GM18498 (cell line): ENCODE measurements around the gene APOBEC2.

Source experiments
- ATAC-seq: cut with Tn5 transposase; IDR thresholded peaks from one replicate; pipeline ENCODE4 v1.9.1; 2021; ENCODE audit warnings: mild to moderate bottlenecking, moderate library complexity; ENCODE audit not compliant: unreplicated experiment

Gene APOBEC2

DNA sequence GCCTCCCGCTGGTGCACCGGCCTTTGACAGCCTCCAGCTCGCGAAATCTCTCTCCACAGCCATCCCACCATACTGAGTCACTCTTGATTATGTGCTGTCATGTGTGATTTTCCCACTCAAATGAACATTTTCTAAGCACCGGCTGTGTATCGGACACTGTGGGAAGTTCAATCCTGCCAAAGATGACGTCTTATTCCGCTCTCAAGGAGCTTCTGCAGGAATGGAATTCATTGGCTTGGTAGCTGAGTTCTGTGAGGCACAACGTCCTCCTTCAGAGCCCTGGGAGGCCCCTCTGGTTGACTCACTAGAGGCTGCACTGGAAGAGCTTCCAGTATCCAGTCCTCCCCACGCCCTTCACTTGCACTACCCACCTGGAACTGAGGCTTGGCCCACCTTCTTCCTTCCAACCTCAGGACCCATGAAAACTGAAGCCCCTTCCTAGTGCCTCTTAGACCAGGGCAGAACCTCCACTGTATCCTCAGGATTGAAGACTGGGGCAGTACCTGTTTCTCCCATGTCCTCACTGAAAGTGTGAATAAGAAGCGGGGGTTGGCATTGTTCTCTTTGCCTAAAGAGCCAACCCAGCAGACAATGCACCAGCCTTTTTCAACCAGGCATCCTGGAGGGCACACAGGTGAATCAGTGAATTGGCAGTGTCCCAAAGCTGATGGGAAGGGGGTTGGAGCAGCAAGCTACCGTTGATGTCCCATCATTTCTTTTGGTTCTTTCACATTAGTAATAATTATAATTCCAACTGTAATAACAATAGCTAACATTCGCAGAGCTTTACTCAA is 15.7 kb upstream of the APOBEC2 start:
- no peak for ATAC-seq

DNA sequence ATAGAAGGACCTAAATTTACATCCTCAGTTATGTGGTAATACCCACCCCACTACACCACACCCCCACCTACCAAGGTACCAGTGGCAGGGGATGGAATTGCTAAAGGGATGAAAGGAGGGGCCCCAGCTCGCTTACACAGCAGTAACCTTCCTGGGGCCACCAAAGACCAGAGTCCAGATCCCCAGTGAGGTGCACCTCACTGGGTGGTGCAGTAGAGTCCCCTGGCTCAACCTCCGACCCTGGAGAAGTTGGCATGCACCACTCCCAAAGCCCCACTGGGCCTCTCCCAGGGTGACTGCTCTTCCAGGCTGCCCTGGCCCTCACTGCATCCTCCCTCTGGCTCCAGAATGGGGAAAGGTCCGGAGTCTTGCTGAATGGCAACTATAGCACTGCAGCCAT is 14.8 kb upstream of the APOBEC2 start:
- ATAC-seq = no peak

DNA sequence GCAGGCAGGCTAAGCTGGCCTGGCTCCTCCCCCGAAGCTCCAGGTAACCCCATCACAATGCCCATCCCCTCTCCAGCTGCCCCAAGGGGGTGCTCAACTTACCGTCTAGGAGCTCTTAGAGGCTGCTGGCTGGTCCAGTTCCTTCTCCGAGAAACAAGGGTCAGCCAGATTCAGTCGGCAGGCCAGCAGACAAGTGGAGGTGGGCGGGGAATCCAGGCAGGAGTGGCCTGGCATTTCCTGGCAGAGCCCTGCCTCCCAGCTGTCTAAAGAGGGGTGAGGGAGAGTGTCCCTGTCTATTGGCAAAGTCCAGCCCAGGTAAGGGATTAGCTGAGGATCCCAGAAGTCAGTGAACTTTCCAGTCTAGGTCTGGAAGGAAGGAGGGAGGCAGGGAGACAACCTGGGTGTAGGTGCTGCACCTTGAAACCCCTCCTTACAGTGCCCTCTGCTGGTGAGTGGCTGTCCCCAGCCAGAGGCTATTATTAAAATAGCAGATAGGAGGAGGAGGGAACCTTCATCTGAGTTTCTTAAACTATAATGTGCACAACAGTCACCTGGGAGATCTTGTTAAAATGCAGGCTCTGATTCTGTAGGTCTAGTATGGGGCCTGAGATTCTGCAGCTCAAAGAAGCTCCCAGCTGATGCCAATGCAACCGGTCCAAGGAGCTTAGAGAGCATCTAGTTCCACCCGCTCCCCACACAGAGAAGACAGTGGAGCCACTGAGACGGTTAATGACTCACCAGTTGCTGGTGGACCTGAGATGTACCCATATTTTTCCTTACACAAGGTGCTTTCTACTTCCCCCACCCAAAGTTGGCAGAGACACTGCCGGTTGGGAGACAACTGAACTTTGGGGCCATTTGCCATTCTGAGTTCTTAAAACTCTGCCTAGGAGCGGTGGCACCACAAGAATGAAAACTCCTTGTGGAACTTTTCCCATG is 13.7 kb upstream of the APOBEC2 start, which contains the start of gene UNC5CL:
UNC5CL (minus strand) TSS at position 162 of the 939 bp plus-strand sequence. CDS start 4,147 bp downstream, outside the sequence.
- no peak for ATAC-seq

DNA sequence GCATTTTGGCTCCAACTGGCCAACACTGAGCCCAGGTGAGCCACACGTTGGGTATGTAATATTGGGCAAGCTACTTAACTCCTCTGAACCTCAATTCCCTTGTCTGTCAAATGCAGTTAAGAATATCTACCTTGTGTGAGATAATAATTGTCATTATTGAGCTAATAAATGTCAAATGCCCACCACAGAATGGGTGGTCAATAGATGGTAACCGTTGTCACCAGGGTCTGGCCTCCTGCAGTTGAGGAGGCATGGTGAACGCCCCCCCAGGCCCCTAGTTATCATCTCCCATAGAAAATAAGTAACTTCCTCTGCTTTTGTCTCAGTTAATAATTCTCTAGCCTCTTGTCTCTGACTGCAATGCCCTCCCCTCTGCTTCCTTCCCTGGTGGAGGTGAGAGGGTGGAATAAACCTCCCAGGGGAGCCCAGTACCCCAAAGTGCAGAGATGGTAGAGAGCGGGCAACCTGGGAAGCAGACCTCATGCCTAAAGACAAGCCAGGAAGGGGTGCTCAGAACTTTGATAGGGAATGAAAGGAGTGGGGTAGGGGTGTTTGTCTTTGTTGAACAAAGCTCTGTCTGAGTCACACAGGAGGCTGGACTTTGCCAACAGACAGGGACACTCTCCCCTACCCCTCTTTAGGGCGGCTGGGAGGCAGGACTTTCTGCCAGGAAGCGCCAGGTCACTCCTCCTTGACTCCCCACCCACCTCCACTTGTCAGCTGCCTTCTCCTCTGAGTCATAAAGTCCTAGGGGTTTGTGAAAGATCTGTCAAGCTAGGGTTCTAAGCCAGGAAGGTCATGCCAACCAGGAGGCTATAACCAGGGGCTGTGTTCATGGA is 12.7 kb upstream of the APOBEC2 start:
- ATAC-seq = no peak

DNA sequence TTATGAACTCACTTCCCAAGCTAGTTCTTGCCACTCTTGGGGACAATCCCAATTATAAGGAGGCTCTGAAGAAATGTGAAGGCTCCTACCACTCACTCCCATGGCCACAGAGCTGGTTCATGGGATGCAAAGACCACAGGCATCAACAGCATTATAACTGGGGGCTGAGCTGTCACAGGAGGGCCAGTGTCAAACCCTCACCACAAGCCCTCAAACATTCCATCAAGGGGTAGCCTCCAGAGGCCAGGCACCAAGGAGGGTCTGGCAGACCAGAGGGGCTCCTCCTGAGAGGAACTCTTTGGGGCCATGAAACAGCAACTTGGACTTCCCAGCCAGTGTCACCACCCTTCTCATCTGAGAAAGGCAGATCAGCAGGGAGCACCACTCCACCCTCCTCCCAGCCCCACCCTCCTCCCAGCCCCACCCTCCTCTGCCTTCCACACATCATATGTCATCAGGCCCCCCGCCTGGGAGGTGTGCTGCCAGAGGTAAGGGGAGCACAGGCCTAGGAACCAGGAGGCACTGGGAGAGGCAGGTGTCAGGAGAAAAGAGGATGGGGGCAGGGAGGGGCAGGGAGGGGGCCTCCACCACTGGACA is 12.0 kb upstream of the APOBEC2 start:
- no peak for ATAC-seq

DNA sequence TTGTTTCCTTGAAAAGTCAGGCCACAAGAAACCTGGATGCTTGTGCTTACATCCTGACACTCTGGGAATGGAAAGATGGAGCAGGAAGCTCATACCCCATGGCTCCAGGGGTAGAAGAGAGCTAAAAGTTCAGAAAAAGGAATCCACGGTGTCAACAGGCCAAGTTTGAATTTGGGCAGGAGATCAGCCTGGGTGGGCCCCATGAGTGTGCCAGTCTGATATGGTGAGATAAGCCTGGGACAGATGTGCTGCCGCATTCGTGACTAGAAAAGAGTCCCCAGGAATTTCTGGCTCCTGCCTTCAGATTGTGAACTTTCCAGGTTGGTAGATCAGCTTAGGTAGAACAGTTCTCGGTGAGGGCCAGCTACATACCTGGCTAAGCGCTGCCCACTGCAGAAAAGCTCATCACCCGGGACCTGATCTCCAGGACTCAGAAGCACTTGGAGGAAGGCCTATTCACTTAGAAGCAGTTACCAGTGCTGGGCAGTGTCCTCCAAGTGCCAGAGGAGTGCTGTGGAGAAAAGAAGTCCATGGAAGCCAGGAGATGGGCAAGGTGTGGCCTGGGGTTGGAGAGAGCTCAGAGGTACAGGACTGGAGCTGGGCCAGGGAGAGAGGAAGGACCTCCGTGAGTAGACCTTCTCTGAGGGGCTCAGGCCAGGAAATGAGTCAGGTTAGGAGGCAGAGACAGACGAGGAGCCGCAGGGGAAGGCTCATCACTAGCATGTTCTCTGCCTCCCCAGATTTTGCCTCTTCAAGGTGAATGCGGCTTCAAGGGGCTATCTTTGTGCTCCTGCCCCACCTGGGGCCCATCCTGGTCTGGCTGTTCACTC is 10.6 kb upstream of the APOBEC2 start, which contains the start of gene TSPO2:
TSPO2 (plus strand) TSS at position 242 of the 830 bp plus-strand sequence; CDS start at position 761, 519 bp downstream.
- ATAC-seq = no peak

DNA sequence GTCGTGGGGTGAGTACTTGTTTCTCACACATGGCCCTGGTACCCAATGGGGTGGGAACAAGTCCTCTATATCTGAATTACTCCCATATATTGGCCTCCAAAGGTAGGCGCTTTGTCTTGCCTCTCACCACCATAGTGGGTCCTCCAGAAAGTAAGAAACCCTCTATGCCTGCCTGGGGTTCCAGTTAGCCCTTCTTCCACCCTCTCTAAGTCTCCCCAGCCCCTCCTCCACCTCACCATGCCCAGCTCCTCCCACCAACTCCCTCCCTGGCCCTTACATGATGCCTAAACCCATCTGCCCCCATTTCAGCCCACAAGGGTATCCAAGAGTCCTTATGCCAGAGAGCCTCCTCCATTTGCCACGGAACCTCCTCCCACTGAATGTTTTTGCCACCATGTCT is 9.9 kb upstream of the APOBEC2 start:
- no peak for ATAC-seq

DNA sequence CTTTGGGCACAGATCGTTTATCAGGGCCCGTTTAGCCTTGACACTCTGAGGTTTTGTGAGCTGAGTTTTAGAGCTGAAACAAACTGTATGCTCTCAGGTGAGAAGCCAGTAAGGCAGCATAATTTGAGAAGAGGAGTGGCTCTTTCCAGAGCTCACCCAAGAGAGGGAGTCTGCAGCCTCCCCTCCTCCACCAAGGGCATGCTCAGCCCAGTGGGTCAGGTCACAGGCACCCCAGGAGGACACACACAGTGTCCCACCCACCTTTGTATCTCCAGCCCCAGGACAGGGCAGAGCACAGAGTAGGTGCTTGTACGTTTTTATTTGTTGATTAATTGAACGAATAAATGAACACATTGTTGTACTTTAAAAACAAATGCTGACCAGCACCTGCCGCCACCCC is 7.3 kb upstream of the APOBEC2 start:
- ATAC-seq = no peak

DNA sequence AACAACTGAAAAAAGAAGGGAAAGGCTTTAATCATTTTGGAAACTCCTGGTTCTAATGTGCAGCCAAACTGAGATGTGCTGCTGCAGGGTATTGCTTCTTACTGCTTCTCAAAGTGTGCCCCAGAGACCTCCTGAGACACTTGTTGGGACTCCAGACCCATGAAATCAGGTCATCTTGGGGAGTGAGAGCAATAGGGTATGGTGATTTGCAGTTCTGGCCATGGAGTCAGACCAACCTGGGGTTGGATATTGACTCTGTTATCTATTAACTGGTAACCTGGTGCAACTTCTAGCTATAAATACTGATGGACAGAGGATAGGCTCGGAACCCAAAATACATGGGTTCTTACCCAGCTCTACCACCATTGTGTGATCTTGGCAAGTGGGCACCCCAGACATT is 6.9 kb upstream of the APOBEC2 start:
- no peak for ATAC-seq

DNA sequence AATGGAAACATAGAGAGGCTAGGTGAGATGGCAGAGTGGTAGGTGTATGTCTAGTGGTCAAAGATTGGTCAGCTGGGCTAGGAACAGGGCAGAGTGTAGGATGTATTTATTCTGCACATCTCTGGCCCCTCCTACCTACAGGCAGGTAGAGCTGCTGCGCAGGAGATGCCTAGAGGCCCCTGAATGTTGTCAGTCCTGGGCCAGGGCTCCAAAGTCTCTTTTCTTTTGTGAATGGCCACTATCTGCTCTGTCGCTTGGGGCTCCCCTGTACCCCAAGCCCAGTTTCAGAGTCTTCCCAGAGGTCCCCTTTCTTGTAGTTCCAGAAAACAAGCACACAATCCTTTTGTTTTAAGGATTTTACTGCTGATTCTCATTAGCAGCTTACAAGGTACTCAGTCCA is 5.7 kb upstream of the APOBEC2 start:
- ATAC-seq = no peak

DNA sequence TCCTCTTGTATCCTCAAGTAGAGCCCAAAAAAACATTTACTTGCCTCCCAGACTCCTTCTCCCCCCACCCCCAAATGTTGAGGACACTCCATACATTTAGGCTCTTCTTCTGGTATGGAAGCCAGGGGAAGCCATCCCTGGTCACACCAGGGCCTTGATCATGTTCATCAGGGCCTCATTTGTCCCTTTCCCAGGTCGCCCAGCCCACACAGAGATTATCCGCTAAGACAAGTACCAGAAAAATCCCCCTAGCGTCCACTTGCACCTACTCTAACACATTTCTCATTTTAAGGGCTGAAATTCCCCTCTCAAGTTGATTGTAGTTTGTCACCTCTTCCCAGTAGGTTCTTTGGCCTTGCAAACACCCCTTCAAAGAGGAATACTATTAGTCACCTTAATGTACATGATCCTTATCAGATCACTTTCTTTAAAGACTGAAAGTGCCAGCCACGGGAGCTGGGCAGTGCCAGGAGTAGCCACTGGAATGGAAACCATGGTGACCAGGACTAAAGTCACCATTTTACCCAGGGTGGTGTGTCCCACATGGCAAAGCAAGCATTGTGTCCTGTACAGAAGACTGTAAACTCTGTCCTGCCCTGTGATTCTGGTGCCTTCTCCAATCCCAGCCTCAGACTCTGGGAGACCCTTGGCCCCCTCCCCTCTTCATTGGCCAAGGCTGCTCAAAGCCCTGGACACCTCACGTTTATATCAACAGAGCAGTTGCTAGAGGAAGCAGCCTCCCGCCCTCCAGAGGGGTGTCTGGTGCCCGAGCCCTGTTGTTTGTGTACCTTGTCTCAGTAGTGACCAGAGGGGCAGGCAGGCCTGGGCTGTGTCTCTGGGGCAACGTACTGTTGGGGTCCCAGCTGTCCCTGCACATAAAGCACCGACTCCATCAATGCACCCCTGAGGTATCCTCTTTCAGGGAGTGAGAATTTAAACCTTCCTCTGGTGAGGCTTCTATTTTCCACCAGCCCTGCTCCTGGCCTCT is 5.0 kb upstream of the APOBEC2 start:
- ATAC-seq = no peak

DNA sequence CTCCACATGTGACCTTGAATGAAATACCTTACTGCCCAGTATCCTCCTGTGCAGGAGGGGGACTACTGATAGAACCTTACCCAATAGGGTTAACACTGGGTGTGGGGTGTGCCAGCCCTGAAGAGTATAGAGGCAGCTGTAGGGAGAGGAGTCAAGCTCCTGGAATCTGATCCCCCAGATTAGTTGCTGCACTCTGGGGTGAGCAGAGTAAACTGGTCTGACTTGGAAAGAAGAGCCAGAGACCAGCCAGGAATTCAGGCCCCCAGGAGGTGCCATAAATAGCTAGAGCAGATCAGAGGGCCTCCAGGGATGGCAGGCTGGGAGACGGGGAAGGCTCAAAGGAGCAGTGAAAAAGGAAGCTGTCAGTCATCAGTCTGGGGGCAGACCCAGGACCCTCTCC is 3.5 kb upstream of the APOBEC2 start:
- ATAC-seq = no peak

DNA sequence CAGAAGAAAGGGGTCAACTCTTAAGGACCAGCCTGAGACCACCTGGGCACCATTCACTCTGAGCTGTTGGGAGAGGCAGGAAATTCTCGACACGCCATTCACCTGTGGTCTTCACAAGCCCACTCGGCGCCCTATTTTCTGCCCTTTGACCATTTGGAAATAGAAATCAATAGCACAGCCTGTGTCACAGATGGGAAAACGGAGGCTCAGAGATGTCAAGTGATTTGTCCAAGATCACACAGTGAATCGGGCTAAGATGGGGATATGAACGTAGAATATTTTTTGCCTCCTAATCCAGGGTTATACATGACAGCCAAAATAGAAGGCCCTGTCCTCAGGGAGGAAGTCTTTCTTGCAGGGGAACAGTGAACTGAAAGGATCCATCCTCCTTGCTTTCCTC is 3.0 kb upstream of the APOBEC2 start:
- no peak for ATAC-seq

DNA sequence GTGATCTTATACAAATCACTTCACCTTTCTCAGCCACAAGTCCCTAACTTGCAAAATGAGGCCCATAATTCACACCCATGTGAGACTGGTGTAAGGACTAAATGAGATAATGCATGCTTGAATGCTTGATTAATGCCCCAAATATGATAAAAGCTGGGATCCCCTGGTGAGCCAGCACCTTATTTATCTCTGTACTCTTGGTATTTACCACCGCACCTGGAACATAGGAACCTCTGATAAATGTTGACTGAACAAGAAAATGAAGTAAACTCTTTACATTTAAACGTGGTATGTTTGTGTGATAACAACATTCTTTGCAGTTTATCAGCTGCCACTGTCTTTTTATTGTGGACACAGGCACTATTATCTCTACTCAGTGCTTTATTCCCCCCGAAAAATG is 2.5 kb upstream of the APOBEC2 start:
- ATAC-seq = no peak

DNA sequence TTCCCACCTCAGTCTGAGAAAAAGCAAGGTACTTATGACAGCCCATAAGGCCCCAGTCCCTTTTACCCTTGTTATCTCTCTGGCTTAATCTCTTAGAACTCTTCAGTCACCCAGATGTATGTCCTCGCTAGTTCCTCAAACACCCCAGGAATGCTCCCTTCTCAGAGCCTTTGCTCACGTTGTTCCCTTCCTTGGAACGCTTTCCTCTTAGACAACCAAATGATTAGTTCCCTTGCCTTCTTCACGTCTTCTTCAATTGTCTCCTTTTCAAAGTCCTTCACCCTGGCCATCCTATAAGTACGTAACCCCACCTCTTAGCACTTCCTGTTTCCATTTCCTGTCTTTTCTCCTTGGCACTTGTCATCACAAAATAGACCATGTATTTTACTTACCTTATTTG is 1.1 kb upstream of the APOBEC2 start:
- no peak for ATAC-seq

DNA sequence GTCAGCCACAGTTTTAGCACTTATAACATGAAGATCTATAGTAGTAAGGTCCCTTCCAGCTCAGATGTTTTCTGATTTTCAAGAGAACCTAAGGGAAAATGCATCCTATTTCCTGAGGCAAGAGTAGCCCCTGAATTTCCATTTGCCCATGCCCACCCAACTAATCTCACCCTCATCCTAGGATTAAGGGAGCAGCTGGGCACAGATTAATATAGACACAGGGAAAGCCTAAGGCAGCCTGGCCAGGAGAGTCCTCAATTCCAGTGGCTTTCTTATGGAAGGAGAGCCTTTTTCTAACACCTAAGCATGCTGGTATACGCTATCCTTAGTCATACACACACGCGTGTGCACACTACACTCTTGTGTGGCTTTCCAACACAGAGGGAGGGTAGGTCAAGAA is 1.5 kb downstream of the APOBEC2 start:
- no peak for ATAC-seq

DNA sequence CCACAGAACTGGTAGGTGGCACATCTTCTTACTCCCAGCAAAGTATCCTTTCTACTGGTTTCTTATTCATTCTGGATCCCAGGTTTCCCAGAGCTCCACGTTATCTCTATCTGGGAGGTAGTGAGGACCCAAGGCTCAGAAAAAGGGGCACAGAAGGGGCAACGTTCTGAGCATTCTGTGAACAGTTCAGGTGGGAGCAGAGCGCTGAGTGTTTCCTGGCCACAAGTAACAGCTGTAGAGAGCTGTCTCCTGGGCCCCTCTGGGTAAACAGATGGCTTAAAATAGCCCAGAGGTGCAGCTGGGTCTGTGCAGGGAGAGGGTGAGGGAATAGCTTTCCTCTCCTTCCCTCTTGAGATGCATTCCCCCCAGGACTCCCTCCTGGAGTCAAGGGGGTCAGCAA is 2.1 kb downstream of the APOBEC2 start:
- ATAC-seq = no peak

DNA sequence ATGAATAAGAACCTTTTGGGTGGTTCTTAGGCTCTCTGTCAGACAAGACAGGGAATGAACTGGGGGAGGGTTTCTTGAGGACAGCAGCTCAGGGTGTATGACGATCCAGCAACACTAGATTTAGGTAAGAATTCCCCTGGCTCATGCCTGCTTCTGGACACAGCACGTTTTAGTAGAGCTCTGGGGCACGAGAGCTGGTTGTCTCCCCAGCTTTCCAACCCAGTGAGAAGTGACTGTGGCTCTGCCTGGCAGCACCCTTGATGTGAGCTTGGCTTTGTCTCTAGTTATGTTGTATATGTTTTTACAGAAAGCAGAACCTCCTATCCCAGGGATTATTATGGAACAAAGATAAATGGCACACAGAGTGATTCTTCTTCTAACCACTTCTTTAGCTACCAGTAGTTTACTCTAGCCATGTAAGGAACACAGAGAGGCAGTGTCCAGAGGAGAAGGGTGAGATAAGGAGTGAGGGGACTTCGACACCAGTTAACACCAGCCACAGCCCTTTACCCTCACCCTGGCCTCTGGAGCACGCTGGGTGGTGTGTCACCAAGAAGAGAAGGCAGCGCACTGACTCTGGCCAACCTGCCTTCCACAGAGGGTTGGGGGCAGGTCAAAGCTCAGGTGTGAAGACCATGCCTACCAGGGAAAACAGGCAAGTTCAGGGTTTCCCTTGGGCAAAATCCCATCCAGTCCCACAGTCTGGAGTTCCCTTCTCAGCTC is 3.9 kb downstream of the APOBEC2 start:
- ATAC-seq = no peak
